ENCODE results near the gene ALG1L2. TPM values are rescaled to one million over a fixed set of nuclear protein-coding genes. Genes with fewer than 3 reads are reported as not detected.
"Not testable (repeated sequence)": the region's sequence is repeated elsewhere in the genome, so short reads cannot be mapped to it uniquely, and the experiment has no call there.

The ALG1L2 gene
- total RNA-seq, 4 donors from 2014 or later, result 1.3 TPM; not detected in 3

DNA sequence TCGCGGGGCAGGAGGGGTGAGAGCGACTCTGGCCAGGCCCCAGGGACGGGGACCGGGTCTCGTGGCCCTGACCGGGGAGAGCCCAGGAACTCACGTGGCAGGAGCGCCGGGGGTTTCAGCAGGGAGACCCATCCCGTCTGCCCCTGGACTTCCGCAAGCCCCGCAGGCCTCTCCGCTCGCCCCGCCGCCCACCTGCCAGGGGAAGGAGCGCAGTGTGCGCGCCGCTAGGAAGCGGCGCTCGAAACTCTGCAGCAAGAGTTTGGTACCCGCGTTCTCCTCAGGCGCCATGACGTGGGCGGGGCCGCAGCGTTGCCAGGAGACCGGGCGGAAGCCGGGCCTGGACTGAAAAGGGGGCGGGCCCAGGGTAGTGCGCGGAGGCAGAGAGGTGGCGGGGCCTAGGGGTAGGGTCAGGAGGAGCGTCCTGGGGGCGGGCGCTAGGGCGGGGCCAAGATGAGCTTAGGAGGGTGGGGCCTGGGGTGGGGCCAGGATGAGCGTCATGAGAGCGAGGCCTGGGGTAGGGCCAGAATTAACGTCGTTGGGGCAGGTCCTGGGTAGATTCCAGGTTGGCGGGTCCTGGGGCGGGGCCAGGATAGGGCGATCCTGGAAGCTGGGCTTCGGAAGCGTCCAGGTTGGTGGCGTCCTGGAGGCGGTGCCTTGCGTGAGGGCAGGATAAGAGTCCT, 29.7 kb downstream of the ALG1L2 start:
- Histone ChIP-seq H3K4me3 (peak overlapping the region; percentile 65 to 92 (median 83)), H3K27ac (replicated peaks in 1 of 4) (peak overlapping the region; percentile 85 to 93 (median 92)), H3K9me3 (no peaks in the 10 kb centered on the region), H3K36me3 (no peaks in the 10 kb centered on the region), H3K27me3 (no peaks in the 10 kb centered on the region), H3K4me1 (peaks cover 9 to 21% (median 19%) of the 10 kb centered on the region in 4 donors)
- peak; percentile 100 for DNase-seq (ENCODE audit: extremely low spot score)
- TF ChIP-seq, protein P1, sequence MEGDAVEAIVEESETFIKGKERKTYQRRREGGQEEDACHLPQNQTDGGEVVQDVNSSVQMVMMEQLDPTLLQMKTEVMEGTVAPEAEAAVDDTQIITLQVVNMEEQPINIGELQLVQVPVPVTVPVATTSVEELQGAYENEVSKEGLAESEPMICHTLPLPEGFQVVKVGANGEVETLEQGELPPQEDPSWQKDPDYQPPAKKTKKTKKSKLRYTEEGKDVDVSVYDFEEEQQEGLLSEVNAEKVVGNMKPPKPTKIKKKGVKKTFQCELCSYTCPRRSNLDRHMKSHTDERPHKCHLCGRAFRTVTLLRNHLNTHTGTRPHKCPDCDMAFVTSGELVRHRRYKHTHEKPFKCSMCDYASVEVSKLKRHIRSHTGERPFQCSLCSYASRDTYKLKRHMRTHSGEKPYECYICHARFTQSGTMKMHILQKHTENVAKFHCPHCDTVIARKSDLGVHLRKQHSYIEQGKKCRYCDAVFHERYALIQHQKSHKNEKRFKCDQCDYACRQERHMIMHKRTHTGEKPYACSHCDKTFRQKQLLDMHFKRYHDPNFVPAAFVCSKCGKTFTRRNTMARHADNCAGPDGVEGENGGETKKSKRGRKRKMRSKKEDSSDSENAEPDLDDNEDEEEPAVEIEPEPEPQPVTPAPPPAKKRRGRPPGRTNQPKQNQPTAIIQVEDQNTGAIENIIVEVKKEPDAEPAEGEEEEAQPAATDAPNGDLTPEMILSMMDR (IDR thresholded peaks at IDR 0.05), result no peak
- peak in 1 of 2 donors; percentile 43 for TF ChIP-seq POLR2AphosphoS5 (IDR thresholded peaks at IDR 0.05)
- TF ChIP-seq POLR2A (IDR thresholded peaks at IDR 0.05; ENCODE audit: low read depth), result no peak
- 2% methylated on average over 7 of the region's 54 CpGs for WGBS
- intact Hi-C loops (cut with DNase I), result no loop called here

DNA sequence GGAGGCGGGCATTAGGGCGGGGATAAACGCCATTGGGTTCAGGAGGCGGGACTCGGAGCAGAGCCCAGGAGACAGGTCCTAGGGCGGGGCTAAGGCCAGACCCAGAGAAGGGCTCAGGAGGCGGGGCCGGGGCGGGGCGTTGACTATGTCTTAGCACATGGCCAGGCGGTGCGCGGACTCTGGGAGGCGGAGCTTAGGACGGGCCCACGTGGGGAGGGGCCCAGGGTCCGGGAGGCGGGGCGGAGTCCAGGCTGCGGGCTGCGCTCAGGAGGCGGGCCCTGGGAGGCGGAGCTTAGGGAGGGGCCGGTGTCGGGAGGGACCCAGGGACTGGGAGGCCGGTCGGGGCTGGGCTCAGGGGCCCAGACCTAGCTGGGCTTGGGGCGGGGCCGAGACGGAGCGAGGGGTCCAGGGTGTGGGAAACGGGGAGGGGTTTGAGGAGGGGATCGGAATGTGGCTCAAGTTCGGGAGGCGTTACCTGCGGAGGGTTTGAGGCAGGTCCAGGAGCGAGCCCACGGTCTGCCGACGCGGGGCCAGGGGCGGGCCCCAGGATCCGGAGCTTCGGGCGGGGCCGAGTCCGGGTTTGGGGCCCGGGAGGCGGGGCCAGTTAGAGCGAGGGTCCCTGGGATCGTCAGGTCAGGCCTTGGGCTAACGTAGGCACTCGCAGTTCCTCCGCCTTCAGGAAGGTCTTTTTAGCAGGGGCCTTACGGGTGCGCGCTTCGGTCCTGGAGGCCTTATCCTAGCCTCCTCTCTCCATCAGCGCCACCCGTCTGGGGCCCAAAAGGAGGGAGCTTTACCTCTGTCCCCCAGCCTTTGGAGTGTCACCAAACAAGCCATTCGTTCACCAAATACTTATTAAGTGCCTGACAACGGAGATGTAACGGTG, 30.5 kb downstream of the ALG1L2 start:
- peak overlapping the region; percentile 85 to 93 (median 92) for H3K27ac ChIP-seq (replicated peaks in 1 of 4)
- 0% methylated on average over 19 of the region's 63 CpGs for WGBS
- H3K36me3 ChIP-seq; H3K9me3 ChIP-seq; H3K27me3 ChIP-seq; intact Hi-C loops (cut with DNase I): not testable (repeated sequence)
- H3K4me1 ChIP-seq, result peaks cover 9 to 21% (median 19%) of the 10 kb centered on the region in 4 donors
- peak; percentile 99 for DNase-seq (ENCODE audit: extremely low spot score)
- peak overlapping the region; percentile 65 to 92 (median 83) for H3K4me3 ChIP-seq
- TF ChIP-seq POLR2AphosphoS5 (IDR thresholded peaks at IDR 0.05), result peak in 1 of 2 donors; percentile 68

DNA sequence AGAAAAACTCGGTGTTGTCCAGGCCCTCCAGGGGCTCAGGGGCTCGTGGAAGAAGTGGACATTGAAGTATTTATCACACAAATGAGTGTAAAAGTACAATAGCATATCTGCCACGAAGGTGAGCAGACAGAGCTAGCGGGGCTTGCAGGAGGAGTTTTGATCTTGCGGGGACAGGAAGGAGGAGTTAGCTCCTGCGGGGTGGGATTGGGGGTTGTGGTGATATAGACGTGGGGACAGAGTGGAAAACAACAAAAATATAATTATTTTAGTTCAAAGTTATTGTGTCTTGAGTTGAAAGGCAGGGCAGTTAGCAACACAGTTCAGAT, 31.1 kb downstream of the ALG1L2 start:
- 13% methylated on average over 6 of the region's 7 CpGs for WGBS
- H3K9me3 ChIP-seq; H3K27me3 ChIP-seq; intact Hi-C loops (cut with DNase I); DNase-seq (ENCODE audit: extremely low spot score); H3K36me3 ChIP-seq: not testable (repeated sequence)
- peak overlapping the region; percentile 80 to 93 (median 92) for H3K27ac ChIP-seq (replicated peaks in 1 of 4)
- H3K4me3 ChIP-seq, result peak overlapping the region; percentile 65 to 92 (median 83)
- peaks cover 9 to 21% (median 19%) of the 10 kb centered on the region in 4 donors for H3K4me1 ChIP-seq

DNA sequence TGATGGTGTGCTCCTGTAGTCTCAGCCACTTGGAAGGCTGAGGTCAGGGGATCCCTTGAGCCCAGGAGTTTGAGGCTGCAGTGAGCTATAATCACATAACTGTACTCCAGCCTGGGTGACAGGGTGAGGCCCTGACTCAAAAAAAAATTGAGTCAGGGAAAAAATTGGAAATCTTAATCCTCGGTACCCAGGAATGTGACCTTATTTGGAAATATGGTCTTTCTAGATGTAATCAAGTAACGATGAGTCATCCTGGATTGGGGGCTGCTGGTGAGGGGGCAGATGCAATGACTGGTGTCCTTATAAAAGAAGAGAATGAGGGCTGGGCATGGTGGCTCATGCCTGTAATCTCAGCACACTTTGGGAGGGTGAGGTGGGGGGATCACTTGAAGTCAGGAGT, 33.8 kb downstream of the ALG1L2 start:
- H3K9me3 ChIP-seq; DNase-seq (ENCODE audit: extremely low spot score); H3K4me3 ChIP-seq; intact Hi-C loops (cut with DNase I); H3K27ac ChIP-seq (replicated peaks in 1 of 4); H3K27me3 ChIP-seq; H3K36me3 ChIP-seq: not testable (repeated sequence)
- H3K4me1 ChIP-seq, result peaks cover 5 to 21% (median 20%) of the 10 kb centered on the region in 4 donors
- WGBS, result 70% methylated on average over 2 of the region's 2 CpGs

DNA sequence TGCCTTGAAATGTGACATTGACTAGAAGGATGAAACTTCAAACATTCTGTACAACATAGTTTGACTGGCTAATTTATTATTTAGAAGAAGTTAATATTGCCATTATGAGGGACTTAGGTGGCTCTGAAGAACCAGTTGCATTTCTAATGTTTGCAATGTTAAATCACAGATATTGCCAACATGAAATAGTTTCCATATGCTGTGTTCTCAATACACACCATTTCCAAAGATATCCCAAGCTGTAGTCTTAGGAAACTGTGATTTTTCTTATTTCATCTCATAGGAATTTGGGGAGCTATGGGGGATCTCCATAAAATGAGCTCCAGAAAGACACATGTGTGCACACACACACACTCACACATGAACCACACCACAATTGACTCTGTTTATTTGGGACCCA, 36.3 kb downstream of the ALG1L2 start:
- H3K36me3 ChIP-seq, result no peaks in the 10 kb centered on the region
- intact Hi-C loops (cut with DNase I), result no loop called here
- TF ChIP-seq POLR2A (IDR thresholded peaks at IDR 0.05; ENCODE audit: low read depth), result no peak
- TF ChIP-seq, protein P1 (IDR thresholded peaks at IDR 0.05), result no peak
- peaks cover 0 to 10% (median 8%) of the 10 kb centered on the region in 4 donors for H3K4me1 ChIP-seq
- no peak for DNase-seq (ENCODE audit: extremely low spot score)
- H3K27ac ChIP-seq (replicated peaks in 1 of 4), result no peak overlapping the region
- H3K9me3 ChIP-seq, result no peaks in the 10 kb centered on the region
- H3K4me3 ChIP-seq, result no peak overlapping the region
- H3K27me3 ChIP-seq, result no peaks in the 10 kb centered on the region

DNA sequence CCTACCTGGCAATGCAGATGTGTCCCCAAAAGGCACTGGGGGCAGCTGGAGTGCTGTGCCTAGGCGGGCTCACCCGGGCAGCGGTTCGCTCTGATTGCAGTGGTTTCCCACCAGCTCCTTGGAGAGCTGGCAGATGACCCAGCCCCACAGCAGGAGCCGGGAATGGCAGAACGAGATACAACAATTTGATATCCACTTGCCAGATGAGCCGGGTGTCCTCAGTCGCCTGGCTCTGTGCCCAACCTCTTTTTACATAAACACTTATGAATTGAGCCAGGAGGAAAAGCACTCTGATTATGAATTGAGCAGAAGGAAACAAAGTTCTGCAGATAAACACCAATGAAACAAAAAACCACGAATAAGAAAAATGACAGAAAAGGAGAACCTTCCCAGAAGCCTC, 38.2 kb downstream of the ALG1L2 start:
- DNase-seq (ENCODE audit: extremely low spot score); intact Hi-C loops (cut with DNase I): not testable (repeated sequence)

DNA sequence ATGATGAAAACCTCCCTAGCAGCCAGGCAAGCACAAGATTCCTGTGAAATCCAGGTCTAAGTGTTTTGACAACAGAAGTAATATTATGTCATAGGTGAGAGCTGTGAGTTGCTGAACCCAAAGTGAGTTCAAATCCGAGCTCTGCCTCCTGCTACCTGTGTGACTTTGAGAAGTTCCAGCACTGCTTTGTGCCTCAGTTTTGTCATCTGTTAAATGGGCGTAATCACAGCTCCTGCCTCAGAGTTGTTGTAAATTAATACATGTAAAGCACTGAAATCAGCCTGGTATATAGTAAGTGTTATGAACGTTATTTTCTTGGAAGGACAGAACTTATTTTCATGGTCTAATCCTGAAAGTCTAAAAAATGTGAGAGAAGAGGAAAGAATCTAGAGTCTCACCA, 38.7 kb downstream of the ALG1L2 start:
- H3K27ac ChIP-seq (replicated peaks in 1 of 4); H3K4me3 ChIP-seq; H3K27me3 ChIP-seq; H3K4me1 ChIP-seq; intact Hi-C loops (cut with DNase I); DNase-seq (ENCODE audit: extremely low spot score); H3K36me3 ChIP-seq; H3K9me3 ChIP-seq: not testable (repeated sequence)
- 91% methylated on average over 3 of the region's 3 CpGs for WGBS

More for the DNA sequence above, 38.2 kb downstream of the ALG1L2 start:
- H3K27me3 ChIP-seq; H3K4me3 ChIP-seq; H3K4me1 ChIP-seq; H3K9me3 ChIP-seq; H3K27ac ChIP-seq (replicated peaks in 1 of 4); H3K36me3 ChIP-seq: not testable (repeated sequence)
- WGBS, result 36% methylated on average over 9 of the region's 9 CpGs

DNA sequence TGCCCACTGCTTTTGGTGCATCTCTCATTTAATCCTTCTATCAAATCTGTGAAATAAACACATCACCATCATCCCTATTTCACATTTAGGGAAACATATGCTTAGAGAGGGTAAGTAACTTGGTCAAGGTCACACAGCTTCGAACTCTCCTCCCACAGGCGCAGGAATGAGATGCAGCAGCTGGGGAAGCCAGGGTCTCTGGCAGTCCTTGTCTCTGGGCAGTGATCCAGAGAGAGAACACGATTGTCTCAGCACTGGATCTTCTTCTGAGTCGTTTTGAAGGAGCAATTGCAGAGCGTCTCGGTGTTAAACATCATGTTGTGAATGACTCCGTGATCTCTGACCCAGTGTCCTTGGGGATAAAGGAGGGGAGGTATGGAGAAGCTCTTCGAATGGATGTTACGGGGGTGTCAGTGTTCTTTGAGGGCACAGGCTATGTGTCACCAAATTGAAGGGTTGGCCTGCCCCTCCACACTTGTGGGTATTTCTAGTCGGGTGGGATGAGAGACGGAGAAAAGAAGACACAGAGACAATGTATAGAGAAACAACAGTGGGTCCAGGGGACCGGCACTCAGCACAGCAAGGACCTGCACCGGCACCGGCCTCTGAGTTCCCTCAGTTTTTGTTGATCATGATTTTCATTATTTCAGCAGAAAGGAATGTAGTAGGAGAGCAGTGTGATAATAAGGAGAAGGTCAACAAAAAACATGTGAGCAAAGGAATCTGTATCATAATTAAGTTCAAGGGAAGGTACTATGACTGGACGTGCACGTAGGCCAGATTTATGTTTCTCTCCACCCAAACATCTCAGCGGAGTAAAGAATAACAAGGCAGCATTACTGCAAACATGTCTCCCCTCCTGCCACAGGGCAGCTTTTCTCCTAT, 41.5 kb downstream of the ALG1L2 start:
- H3K27ac ChIP-seq (replicated peaks in 1 of 4); H3K27me3 ChIP-seq; intact Hi-C loops (cut with DNase I); H3K4me3 ChIP-seq; DNase-seq (ENCODE audit: extremely low spot score); H3K9me3 ChIP-seq; H3K4me1 ChIP-seq; H3K36me3 ChIP-seq: not testable (repeated sequence)
- WGBS, result 57% methylated on average over 17 of the region's 17 CpGs

DNA sequence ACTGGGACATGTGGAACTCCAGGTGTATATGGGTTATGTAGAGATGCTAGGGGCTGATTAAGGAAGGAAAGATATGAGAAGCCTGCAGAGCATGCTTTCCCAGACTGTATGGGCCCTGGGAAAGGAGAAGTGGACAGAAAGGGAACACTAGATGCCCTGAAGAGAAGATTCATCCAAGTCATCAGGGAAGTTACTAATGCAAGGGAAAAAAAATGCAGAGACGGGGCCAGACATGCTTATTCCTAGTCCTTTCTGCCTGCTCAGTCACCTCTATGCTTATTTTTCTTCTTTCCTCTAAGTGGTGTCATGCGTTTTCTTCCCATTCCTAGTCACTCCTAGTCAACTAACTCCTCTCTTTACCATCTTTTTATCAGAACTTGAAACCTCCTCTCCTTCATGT, 43.8 kb downstream of the ALG1L2 start:
- H3K27ac ChIP-seq (replicated peaks in 1 of 4); intact Hi-C loops (cut with DNase I); H3K36me3 ChIP-seq; DNase-seq (ENCODE audit: extremely low spot score); H3K9me3 ChIP-seq; H3K4me3 ChIP-seq; H3K27me3 ChIP-seq; H3K4me1 ChIP-seq: not testable (repeated sequence)
- WGBS, result 81% methylated on average over 2 of the region's 2 CpGs

Measured in esophagus muscularis mucosa (tissue), 4 donors.